ENCODE results near the gene IFITM5.

Gene IFITM5

GRCh38 chr11:283405-284104 lies 15.8 kb downstream of the IFITM5 start:
- DNase-seq (ENCODE audit: low spot score): no peak

GRCh38 chr11:282630-283360 lies 16.5 kb downstream of the IFITM5 start:
- DNase-seq (ENCODE audit: low spot score): no peak

DNA sequence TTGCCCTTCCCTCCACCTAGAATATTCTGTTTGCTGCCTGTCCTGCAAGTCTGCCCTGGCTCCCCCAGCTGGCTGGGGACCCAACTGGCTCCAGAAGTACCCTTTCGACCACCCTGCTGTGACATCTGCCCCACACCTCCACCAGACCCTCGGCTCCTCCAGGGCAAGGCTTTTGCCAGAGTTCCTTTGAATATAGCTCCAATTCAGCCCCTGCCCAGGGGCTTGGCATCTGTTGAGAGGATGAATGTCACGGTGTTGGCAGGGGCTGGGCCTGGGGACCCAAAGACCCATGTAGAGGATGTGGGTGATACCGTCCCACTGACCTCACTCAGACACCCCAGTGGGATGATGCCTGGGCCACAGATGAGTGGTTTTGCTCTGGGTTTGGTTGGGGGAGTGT lies 17.2 kb downstream of the IFITM5 start:
- no peak for DNase-seq (ENCODE audit: low spot score)

GRCh38 chr11:281486-282161 lies 17.7 kb downstream of the IFITM5 start:
- no peak for DNase-seq (ENCODE audit: low spot score)

GRCh38 chr11:280706-281485 lies 18.4 kb downstream of the IFITM5 start:
- no peak for DNase-seq (ENCODE audit: low spot score)

- no peak for DNase-seq (ENCODE audit: low spot score)
Measured at GRCh38 chr11:279966-280705, 19.2 kb downstream of the IFITM5 start.

DNA sequence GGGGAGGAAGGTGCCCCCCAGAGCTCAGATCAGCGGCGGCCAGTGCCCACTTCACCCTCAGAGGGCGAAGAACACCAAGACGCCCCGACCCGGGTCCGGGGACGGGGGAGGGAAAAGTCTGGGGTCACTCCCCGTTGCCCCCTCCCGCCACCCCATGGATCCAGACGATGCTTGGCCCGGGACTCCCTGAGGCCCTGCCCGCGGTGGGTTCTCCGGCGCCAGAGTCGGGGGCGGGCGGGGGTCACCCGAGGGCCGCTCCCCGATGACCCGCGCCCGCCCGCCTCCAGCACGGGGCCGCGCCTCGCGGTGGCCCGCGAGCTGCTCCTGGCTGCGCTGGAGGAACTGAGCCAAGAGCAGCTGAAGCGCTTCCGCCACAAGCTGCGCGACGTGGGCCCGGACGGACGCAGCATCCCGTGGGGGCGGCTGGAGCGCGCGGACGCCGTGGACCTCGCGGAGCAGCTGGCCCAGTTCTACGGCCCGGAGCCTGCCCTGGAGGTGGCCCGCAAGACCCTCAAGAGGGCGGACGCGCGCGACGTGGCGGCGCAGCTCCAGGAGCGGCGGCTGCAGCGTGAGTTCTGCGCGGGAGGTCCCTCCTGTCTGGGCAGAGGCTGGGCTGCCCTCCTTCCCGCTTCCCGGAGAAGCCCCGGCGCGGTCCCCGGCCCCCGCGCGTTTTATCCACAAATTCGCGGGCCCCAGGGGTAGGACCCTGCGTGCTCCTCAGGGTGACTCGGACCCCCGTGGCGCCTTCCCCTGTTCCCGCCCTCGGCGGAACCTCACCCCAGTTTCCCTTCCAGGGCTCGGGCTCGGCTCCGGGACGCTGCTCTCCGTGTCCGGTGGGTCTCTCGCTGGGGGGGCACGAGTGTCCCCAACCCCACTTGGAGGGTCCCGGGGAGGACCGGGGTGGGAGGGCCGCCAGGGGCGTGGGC lies 20.0 kb downstream of the IFITM5 start:
- DNase-seq (ENCODE audit: low spot score): no peak

DNA sequence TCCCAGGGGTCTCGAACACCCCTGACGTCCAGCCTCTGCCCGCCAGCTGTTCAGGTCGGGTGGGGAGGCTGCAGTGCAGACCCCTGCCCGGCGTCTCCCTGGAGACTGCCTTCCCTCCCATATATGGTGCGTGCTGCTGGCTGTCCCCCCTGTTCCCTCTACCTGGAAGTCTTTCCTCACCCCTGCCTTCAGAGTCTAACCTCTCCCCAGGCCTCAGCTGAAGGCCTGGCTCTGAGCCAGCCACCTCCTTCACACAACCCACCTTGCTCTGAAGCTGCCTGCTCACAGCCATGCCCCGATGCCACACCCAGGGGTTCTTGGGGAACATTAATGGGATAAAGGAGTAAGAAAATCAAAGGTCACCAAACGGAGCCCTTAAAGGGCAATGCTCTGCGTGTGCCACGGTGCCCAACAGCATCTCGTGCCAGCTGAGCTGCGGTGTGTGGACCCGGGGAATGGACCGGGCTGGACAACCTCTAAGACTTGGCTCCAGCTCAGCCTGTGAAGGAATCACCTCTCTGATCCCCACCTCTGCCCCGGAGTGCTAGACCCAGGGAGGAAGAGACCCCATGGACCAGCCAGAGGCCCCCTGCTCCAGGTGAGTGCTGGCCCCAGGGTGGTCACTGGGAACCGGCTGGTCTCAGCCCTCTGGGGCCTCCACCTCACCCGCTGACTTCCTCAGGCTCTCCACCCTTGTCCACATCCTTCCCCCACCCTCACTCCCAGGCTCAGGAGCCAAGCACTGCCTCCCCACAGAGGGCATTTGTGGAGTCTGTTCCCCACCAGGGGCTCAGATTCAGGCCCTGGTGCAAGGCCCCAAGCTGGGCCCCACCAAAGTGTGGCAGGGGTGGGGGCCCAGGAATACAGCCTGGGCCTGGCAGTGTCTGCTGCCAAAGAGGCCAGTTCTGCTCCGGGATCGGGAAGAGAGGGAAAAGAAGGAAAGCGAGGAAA lies 21.1 kb downstream of the IFITM5 start, which contains the start of gene NLRP6:
Gene NLRP6, plus strand, starts transcription at position 407 of the 951 bp plus-strand sequence. Its CDS starts 163 bp downstream, at position 570.
- DNase-seq (ENCODE audit: low spot score): no peak

- no peak for DNase-seq (ENCODE audit: low spot score)
Measured at GRCh38 chr11:276219-276618, 23.1 kb downstream of the IFITM5 start.

- no peak for DNase-seq (ENCODE audit: low spot score)
Measured at GRCh38 chr11:272931-273198, 26.5 kb downstream of the IFITM5 start.

DNA sequence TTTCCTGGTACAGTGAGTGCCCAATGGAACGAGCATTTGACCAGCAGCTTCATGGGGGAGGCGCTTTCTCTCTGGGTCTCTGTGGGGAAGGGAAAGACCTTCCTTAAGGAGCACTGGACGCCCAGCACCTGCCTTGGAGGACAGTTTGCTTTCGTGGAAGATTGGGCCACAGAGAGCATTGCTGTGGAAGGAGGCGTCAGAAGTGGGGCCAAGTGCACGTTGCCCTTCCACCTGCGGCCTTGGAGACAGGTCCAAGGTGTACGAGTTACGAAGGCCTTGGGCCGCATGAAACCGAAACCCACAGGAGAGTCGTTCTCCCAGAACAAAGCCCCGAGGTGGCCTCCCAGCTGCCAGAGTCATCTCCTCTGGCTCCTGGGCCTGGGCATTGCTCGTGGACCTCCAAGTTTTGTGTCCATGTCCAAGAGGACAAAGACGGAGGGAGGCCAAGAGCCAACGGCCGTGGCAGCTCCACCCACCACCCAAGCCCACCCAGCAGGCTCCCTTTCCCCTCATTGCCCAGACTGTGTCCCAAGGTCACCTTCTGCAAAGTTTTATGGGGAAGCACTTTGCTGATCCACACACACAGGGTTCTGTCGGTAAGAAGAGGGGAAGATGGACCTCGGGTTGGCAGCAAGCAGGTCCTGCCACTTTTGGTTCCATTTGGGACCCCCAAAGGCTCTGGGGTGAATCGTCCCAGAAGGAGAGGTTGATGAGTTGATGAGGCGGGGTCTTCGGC lies 27.0 kb downstream of the IFITM5 start:
- no peak for DNase-seq (ENCODE audit: low spot score)

DNA sequence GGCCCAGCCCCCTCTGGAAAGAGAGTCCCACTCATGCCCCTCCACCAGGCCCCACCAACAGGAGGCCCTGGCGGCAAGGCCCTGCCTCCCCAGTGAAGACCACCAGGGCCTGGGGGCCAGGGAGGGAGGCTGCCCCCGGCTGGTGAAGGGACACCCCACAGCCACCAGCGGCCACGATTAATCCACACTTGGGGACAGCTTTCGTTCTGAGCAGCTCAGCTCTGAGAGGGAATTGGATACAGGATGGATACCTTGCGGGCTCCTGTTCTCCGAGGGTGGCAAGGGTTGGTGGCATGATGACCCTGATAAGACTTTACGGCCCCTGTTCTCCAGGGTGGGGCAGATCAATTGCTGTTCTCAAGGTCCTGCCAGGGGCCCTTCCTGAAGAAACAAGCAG lies 28.0 kb downstream of the IFITM5 start:
- DNase-seq (ENCODE audit: low spot score): no peak

DNA sequence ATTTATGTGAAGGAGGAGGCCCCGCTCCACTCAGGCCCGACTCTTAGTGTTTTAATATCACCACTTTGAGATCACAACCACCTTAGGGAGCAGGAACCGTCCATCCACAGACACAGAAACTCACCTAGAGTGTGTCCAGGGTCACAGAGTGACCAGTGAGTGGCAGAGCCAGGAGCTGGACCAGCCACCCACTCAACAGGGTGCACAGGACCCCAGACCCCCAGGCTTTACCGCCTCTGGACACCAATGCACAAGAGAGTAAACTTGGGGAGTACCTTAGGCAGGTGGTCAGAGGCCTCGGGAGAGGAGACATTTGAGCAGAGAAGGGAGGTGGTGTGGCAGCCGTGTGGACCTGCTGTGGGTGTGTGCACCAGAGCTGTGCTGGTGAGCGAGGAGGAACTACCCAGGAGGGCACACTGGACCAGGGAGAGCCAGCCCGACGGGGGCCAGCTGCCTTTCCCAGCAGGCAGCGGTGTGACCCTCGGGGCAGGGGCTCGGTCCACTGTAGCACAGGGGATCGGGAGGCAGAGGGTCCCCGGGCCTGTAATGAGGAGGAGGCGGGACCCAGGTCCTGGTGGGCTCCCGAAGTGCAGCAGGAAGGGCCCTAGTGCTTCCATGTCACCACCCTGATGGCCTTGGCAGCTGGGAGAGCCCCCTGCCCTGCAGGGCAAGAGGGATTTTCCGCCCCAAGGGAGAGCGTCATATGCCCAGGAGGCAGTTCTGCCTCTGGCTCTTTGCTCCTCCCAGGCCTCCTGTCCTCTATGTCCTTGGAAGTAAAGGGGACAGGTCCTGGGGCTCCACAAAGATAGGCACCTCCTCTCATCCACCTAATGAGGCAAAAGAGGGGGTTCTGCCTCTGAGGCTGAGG lies 28.6 kb downstream of the IFITM5 start:
- DNase-seq (ENCODE audit: low spot score): no peak

- DNase-seq (ENCODE audit: low spot score): peak; percentile 99
Measured at GRCh38 chr11:269146-269890, 30.0 kb downstream of the IFITM5 start.

DNA sequence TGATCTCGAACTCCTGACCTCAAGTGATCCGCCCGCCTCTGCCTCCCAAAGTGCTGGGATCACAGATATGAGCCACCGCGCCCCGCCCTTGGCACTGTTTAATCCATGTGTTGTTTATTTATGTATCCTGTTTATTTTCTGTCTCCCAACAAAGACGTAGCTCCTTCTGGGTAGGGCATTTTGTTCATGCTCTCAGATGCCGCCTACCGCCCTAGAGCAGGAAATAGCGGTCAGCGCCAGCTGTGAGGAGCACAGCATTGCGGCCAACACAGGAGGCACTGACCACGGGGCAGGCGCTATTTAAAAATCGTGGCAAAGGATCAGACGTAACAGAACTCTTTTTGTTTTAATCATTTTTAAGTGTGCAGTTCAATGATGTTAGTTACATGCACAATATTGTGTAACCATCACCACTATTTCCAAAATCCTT lies 30.6 kb downstream of the IFITM5 start:
- DNase-seq (ENCODE audit: low spot score): peak; percentile 86

- DNase-seq (ENCODE audit: low spot score): peak; percentile 77
Measured at GRCh38 chr11:267491-267994, 31.8 kb downstream of the IFITM5 start.

All from NAMALWA (cell line).